H1 (cell line): ENCODE results near the gene MAVS. TPM values are rescaled to one million over a fixed set of nuclear protein-coding genes. Genes with fewer than 3 reads are reported as not detected.

ENCODE experiments used
- EGR1 ChIP-seq: IDR thresholded peaks from 2 replicates; pipeline ENCODE4 v1.6.1; 2011; ENCODE audit warnings: low read depth, low read length, borderline replicate concordance
- MAFK ChIP-seq: IDR thresholded peaks from 2 replicates; pipeline ENCODE4 v1.6.1; 2012; ENCODE audit warnings: low read depth, mild to moderate bottlenecking, improper control_type of control experiment, low read length
- RNF2 ChIP-seq: fragments of 200-900, 300-1000 bp; sonication (generic); IDR thresholded peaks from 2 replicates; pipeline ENCODE4 v1.7.1; 2016; ENCODE audit warnings: borderline replicate concordance, low read depth, mild to moderate bottlenecking, antibody characterized with exemption, low read length; ENCODE audit not compliant: poor library complexity, severe bottlenecking; ENCODE audit errors: missing control alignments
- SAP30 ChIP-seq: fragments of 300-600 bp; sonication (generic); IDR thresholded peaks from 2 replicates; pipeline ENCODE4 v1.7.1; 2012; ENCODE audit warnings: low read length, moderate library complexity, mild to moderate bottlenecking, inconsistent platforms; ENCODE audit not compliant: insufficient read depth, insufficient replicate concordance
- polyA plus RNA-seq, 7 experiments: library from polyadenylated mRNA; depleted of rRNA in 3 of 7; stranded (reverse) in 5 of 7; unstranded in 2 of 7; fragments of >200 nt in 5 of 7; fragments of 200-250 nt in 2 of 7; gene quantifications; 1 replicate in 5 of 7; 2 replicates in 1 of 7; 4 replicates in 1 of 7; pipeline versions ENCODE4 v1.2.1 to v1.2.3, GENCODE V29; 2011 to 2013; ENCODE audit warnings: missing spikeins in 2 of 7, mixed read lengths in 2 of 7
- total RNA-seq: library from RNA; stranded (reverse); fragmentation: NEBNext Ultra II Directional; extraction: Animal tissue kit (Norgen Biotek cat#: 25700); gene quantifications from 2 replicates; pipeline ENCODE4 v1.2.1, GENCODE V29; 2021

Gene MAVS
- total and polyA plus RNA-seq, 2 of the 8 experiments (the other 6 are each of a cell fraction or from before 2014, with no cell fraction given) = 9.9 to 24.3 TPM

DNA sequence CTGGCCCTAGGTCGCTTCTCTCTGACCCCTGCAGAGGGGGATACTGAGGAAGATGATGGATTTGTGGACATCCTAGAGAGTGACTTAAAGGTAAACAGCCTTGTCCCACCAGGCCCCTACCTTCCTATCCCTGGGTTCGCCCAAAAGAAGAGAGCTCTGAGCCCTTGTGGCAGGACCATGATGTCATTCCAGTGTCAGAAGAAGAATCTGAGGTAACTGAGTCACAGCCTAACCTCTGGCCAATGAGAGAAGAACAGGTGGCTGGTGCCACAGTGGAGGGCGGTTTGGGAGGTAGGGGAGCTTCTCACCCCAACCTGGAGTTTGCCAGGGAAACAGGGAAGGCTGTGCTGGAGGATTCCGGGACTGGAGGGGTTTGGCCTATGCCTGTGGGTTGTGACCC lies 45.3 kb upstream of the MAVS start (continued):
- TF ChIP-seq RNF2 = no peak
- no peak for TF ChIP-seq SAP30
- no peak for TF ChIP-seq MAFK
- TF ChIP-seq EGR1 = no peak
